K562 (cell line): Measurements from ENCODE around the gene SFTPB. TPM values are rescaled to one million over a fixed set of nuclear protein-coding genes. Genes with fewer than 3 reads are reported as not detected.

Experiments
- ARHGAP35 ChIP-seq: fragments of 450-650 bp; IDR thresholded peaks from 2 replicates; pipeline ENCODE4 v1.6.1; 2018; ENCODE audit not compliant: partially characterized antibody
- ARID1B ChIP-seq: fragments of 450-650 bp; IDR thresholded peaks from 2 replicates; pipeline ENCODE4 v1.6.1; 2016; ENCODE audit warnings: antibody characterized with exemption, mild to moderate bottlenecking, inconsistent platforms
- ESRRB ChIP-seq: fragments of 250-450 bp; sonication (Bioruptor Pico); IDR thresholded peaks from 2 replicates; pipeline ENCODE4 v1.5.0; 2020; ENCODE audit warnings: mild to moderate bottlenecking, moderate library complexity, borderline replicate concordance
- FOXK2 ChIP-seq, 2 experiments: fragments of 450-650 bp; IDR thresholded peaks in 1 of 2; conservative IDR thresholded peaks in 1 of 2; 2 replicates each; pipeline ENCODE4 v1.6.1; 2016; ENCODE audit warnings: low read depth in 2 of 2, mild to moderate bottlenecking in 1 of 2
- KDM4B ChIP-seq, 2 experiments: fragments of 450-650 bp in 1 of 2; sonication (generic) in 1 of 2; IDR thresholded peaks; 2 replicates each; pipeline ENCODE4 v1.6.1; 2016 to 2017; ENCODE audit warnings: borderline replicate concordance in 2 of 2, antibody characterized with exemption in 1 of 2, low read depth in 1 of 2, mild to moderate bottlenecking in 1 of 2
- MBD1 ChIP-seq: fragments of 250-450 bp; sonication (Bioruptor Pico); IDR thresholded peaks from 2 replicates; pipeline ENCODE4 v1.8.0; 2022; ENCODE audit warnings: inconsistent platforms
- NCOA1 ChIP-seq: fragments of 450-650 bp; IDR thresholded peaks from 2 replicates; pipeline ENCODE4 v1.6.1; 2016; ENCODE audit warnings: low read depth
- ZNF384 ChIP-seq: IDR thresholded peaks from 2 replicates; pipeline ENCODE4 v1.6.1; 2012; ENCODE audit warnings: low read depth, low read length, improper control_type of control experiment
- ZNF431 ChIP-seq: sonication (generic); formaldehyde crosslinking; IDR thresholded peaks from 2 replicates; pipeline ENCODE4 v1.8.0; 2022; ENCODE audit warnings: mild to moderate bottlenecking, missing genetic modification reagents
- ZNF79 ChIP-seq: fragments of 250-450 bp; sonication (Bioruptor Pico); IDR thresholded peaks from 2 replicates; pipeline ENCODE4 v1.4.0; 2020; ENCODE audit warnings: low read depth, mild to moderate bottlenecking, moderate library complexity
- ZSCAN32 ChIP-seq: fragments of 450-650 bp; formaldehyde crosslinking; IDR thresholded peaks from 2 replicates; pipeline ENCODE4 v1.4.0; 2020; ENCODE audit warnings: mild to moderate bottlenecking, moderate library complexity
- polyA plus RNA-seq, 8 experiments: library from polyadenylated mRNA; depleted of rRNA in 4 of 8; stranded (reverse) in 5 of 8; unstranded in 3 of 8; fragments of >200 nt; fragmentation: Nextera tagmentation in 2 of 8; fragmentation: Illumina TruSeq in 1 of 8; extraction: Ambion mirVana in 2 of 8; extraction: Trizol in 1 of 8; gene quantifications; 2 replicates each; pipeline versions ENCODE4 v1.2.1 to v1.2.3, GENCODE V29; 2011 to 2014; ENCODE audit warnings: inconsistent platforms in 1 of 8, missing spikeins in 1 of 8
- total RNA-seq, 7 experiments: library from RNA; depleted of rRNA in 6 of 7; stranded (reverse); fragments of >200 nt in 6 of 7; fragmentation: Illumina TruSeq in 2 of 7; extraction: Trizol in 2 of 7; gene quantifications; 2 replicates each; pipeline versions ENCODE4 v1.2.1 to v1.2.3, GENCODE V29; 2011 to 2021; ENCODE audit warnings: low replicate concordance in 1 of 7

The SFTPB gene
- total and polyA plus RNA-seq, 9 of the 15 experiments (the other 6 are each of a cell fraction or from before 2014, with no cell fraction given), result 0.03 to 7.0 TPM; not detected in 7

- TF ChIP-seq NCOA1, result no peak
- TF ChIP-seq ZNF384, result no peak
- TF ChIP-seq FOXK2 (conservative IDR thresholded peaks at IDR 0.05 in 1 of 2, IDR thresholded peaks at IDR 0.05 in 1 of 2; ENCODE audit: low read depth in 2 of 2), result no peak
- TF ChIP-seq ZNF431 (CRISPR knock-in tag), result no peak
- TF ChIP-seq ESRRB (CRISPR knock-in tag), result no peak
- TF ChIP-seq KDM4B (IDR thresholded peaks at IDR 0.05; ENCODE audit: borderline replicate concordance in 2 of 2, low read depth in 1 of 2), result no peak
- no peak for TF ChIP-seq ARID1B
- TF ChIP-seq ZNF79 (CRISPR knock-in tag), result no peak
- TF ChIP-seq ARHGAP35, result no peak
- TF ChIP-seq ZSCAN32 (CRISPR knock-in tag), result no peak
- TF ChIP-seq MBD1, result no peak
- TF ChIP-seq, all 486 proteins: peak for 0
Observed at GRCh38 chr2:85619617-85620016, 48.4 kb downstream of the SFTPB start (continued).
